Karpas-422 (cell line): ENCODE results near the gene OR5H1. TPM values are rescaled to one million over a fixed set of nuclear protein-coding genes. Genes with fewer than 3 reads are reported as not detected.

Source experiments
- DNase-seq: peaks from one replicate; pipeline ENCODE4 v3.0.0-alpha.2; 2015
- H2AFZ ChIP-seq: fragments of 200-600 bp; sonication (generic); 2 replicates; pipeline ENCODE4 v1.6.1; 2014; ENCODE audit warnings: antibody characterized with exemption, low read length, mixed read lengths
- H3K27ac ChIP-seq: fragments of 200-600 bp; sonication (generic); 2 replicates; pipeline ENCODE4 v1.5.1; 2014; ENCODE audit warnings: mild to moderate bottlenecking, low read length, moderate library complexity
- H3K27me3 ChIP-seq: fragments of 200-600 bp; sonication (generic); 2 replicates; pipeline ENCODE4 v1.6.1; 2014; ENCODE audit warnings: low read length, mixed read lengths
- H3K36me3 ChIP-seq: fragments of 200-600 bp; sonication (generic); 2 replicates; pipeline ENCODE4 v1.6.1; 2014; ENCODE audit warnings: low read length, mixed read lengths; ENCODE audit not compliant: insufficient read depth
- H3K4me1 ChIP-seq: fragments of 200-600 bp; sonication (generic); 2 replicates; pipeline ENCODE4 v1.6.1; 2014; ENCODE audit warnings: mild to moderate bottlenecking, low read length, mixed read lengths
- H3K4me2 ChIP-seq: fragments of 200-600 bp; sonication (generic); 2 replicates; pipeline ENCODE4 v1.6.1; 2014; ENCODE audit warnings: low read length, low read depth, mild to moderate bottlenecking; ENCODE audit not compliant: poor library complexity, severe bottlenecking
- H3K4me3 ChIP-seq: fragments of 200-600 bp; sonication (generic); 2 replicates; pipeline ENCODE4 v1.5.1; 2014; ENCODE audit warnings: mild to moderate bottlenecking, antibody characterized with exemption, low read length, mixed read lengths
- H3K79me2 ChIP-seq: fragments of 200-600 bp; sonication (generic); 2 replicates; pipeline ENCODE4 v1.6.1; 2014; ENCODE audit warnings: mild to moderate bottlenecking, low read length, mixed read lengths
- H3K9ac ChIP-seq: fragments of 200-600 bp; sonication (generic); 2 replicates; pipeline ENCODE4 v1.6.0; 2014; ENCODE audit warnings: low read length
- H3K9me2 ChIP-seq: fragments of 200-600 bp; sonication (generic), shearing (Covaris generic); replicated peaks from 2 replicates; pipeline ENCODE4 v1.6.0; 2014; ENCODE audit warnings: mild to moderate bottlenecking, low read length, moderate library complexity; ENCODE audit not compliant: insufficient read depth
- H3K9me3 ChIP-seq: fragments of 300-700, 200-600 bp; sonication (generic); 2 replicates; pipeline ENCODE4 v1.6.1; 2014; ENCODE audit warnings: low read length, mixed read lengths
- H4K20me1 ChIP-seq: fragments of 200-600 bp; sonication (generic); 2 replicates; pipeline ENCODE4 v1.6.1; 2014; ENCODE audit warnings: mild to moderate bottlenecking, antibody characterized with exemption, low read length, low read depth; ENCODE audit not compliant: insufficient read depth
- total RNA-seq: library from RNA; depleted of rRNA; stranded (reverse); fragments of >200 nt; shearing (Covaris generic); gene quantifications from 2 replicates; pipeline ENCODE4 v1.2.3, GENCODE V29; 2014; ENCODE audit warnings: low replicate concordance; rRNA removed

The OR5H1 gene
- not detected in 2 replicates for total RNA-seq

GRCh38 chr3:98130421-98130820 lies at the start of gene OR5H1:
Gene OR5H1, plus strand, starts transcription at chr3:98130721. Its CDS starts 1,977 bp downstream, at chr3:98132698.
- H3K9me2 ChIP-seq: no peaks in the 10 kb centered on the region
- H2AFZ ChIP-seq: no peak within 1 kb of the TSS
- no peaks in the 10 kb centered on the region for H3K79me2 ChIP-seq
- H3K36me3 ChIP-seq: no peaks in the 10 kb centered on the region
- no peaks in the 10 kb centered on the region for H4K20me1 ChIP-seq
- H3K4me3 ChIP-seq: no peak within 1 kb of the TSS
- no peak within 1 kb of the TSS for H3K9ac ChIP-seq
- DNase-seq: no peak
- H3K4me2 ChIP-seq: no peak within 1 kb of the TSS
- H3K27ac ChIP-seq: no peak within 1 kb of the TSS
- H3K9me3 ChIP-seq: no peaks in the 10 kb centered on the region
- H3K4me1 ChIP-seq: no peaks in the 10 kb centered on the region
- H3K27me3 ChIP-seq: no peaks in the 10 kb centered on the region

- no peaks in the 10 kb centered on the region for H3K36me3 ChIP-seq
- H3K4me1 ChIP-seq: no peaks in the 10 kb centered on the region
- H3K9me2 ChIP-seq: no peaks in the 10 kb centered on the region
- no peak within 1 kb of the TSS for H3K4me3 ChIP-seq
- H3K4me2 ChIP-seq: no peak within 1 kb of the TSS
- H4K20me1 ChIP-seq: no peaks in the 10 kb centered on the region
- no peaks in the 10 kb centered on the region for H3K79me2 ChIP-seq
- no peak within 1 kb of the TSS for H2AFZ ChIP-seq
- no peak within 1 kb of the TSS for H3K27ac ChIP-seq
- DNase-seq: no peak
- H3K27me3 ChIP-seq: no peaks in the 10 kb centered on the region
- no peaks in the 10 kb centered on the region for H3K9me3 ChIP-seq
- H3K9ac ChIP-seq: no peak within 1 kb of the TSS
Observed at GRCh38 chr3:98086873-98087272, 43.6 kb upstream of the OR5H1 start, which contains the start of gene OR5AC2. Gene OR5AC2, plus strand, starts transcription at chr3:98087173. Its CDS starts 0 bp downstream, at chr3:98087173.

GRCh38 chr3:98095882-98096281 lies 34.6 kb upstream of the OR5H1 start:
- H3K9me2 ChIP-seq: no peaks in the 10 kb centered on the region
- H3K4me2 ChIP-seq: no peak overlapping the region
- H3K4me3 ChIP-seq: no peak overlapping the region
- H3K27me3 ChIP-seq: no peaks in the 10 kb centered on the region
- H4K20me1 ChIP-seq: no peaks in the 10 kb centered on the region
- H3K27ac ChIP-seq: no peak overlapping the region
- DNase-seq: no peak
- H3K9ac ChIP-seq: no peak overlapping the region
- no peak overlapping the region for H2AFZ ChIP-seq
- no peaks in the 10 kb centered on the region for H3K36me3 ChIP-seq
- no peaks in the 10 kb centered on the region for H3K9me3 ChIP-seq
- no peaks in the 10 kb centered on the region for H3K79me2 ChIP-seq
- no peaks in the 10 kb centered on the region for H3K4me1 ChIP-seq

GRCh38 chr3:98099848-98100247 lies 30.7 kb upstream of the OR5H1 start:
- no peaks in the 10 kb centered on the region for H3K9me2 ChIP-seq
- no peak for DNase-seq
- H3K79me2 ChIP-seq: no peaks in the 10 kb centered on the region
- H3K9me3 ChIP-seq: no peaks in the 10 kb centered on the region
- no peaks in the 10 kb centered on the region for H3K4me1 ChIP-seq
- H3K27me3 ChIP-seq: no peaks in the 10 kb centered on the region
- no peak overlapping the region for H2AFZ ChIP-seq
- no peaks in the 10 kb centered on the region for H4K20me1 ChIP-seq
- H3K27ac ChIP-seq: no peak overlapping the region
- H3K9ac ChIP-seq: no peak overlapping the region
- no peak overlapping the region for H3K4me3 ChIP-seq
- no peaks in the 10 kb centered on the region for H3K36me3 ChIP-seq
- H3K4me2 ChIP-seq: no peak overlapping the region

- no peaks in the 10 kb centered on the region for H3K4me1 ChIP-seq
- no peak overlapping the region for H3K4me3 ChIP-seq
- no peaks in the 10 kb centered on the region for H3K9me2 ChIP-seq
- H3K79me2 ChIP-seq: no peaks in the 10 kb centered on the region
- no peaks in the 10 kb centered on the region for H3K27me3 ChIP-seq
- H3K4me2 ChIP-seq: no peak overlapping the region
- no peak overlapping the region for H2AFZ ChIP-seq
- no peak for DNase-seq
- no peak overlapping the region for H3K27ac ChIP-seq
- H4K20me1 ChIP-seq: no peaks in the 10 kb centered on the region
- no peak overlapping the region for H3K9ac ChIP-seq
- no peaks in the 10 kb centered on the region; the same call in 1 of the 2 replicates for H3K9me3 ChIP-seq
- no peaks in the 10 kb centered on the region for H3K36me3 ChIP-seq
Observed at GRCh38 chr3:98108162-98108561, 22.4 kb upstream of the OR5H1 start.

- H4K20me1 ChIP-seq: no peaks in the 10 kb centered on the region
- no peak overlapping the region for H3K4me3 ChIP-seq
- no peak overlapping the region for H3K4me2 ChIP-seq
- H3K27ac ChIP-seq: no peak overlapping the region
- DNase-seq: no peak
- no peaks in the 10 kb centered on the region for H3K4me1 ChIP-seq
- H3K9ac ChIP-seq: no peak overlapping the region
- no peaks in the 10 kb centered on the region for H3K9me2 ChIP-seq
- H3K9me3 ChIP-seq: no peaks in the 10 kb centered on the region; the same call in 1 of the 2 replicates
- no peak overlapping the region for H2AFZ ChIP-seq
- no peaks in the 10 kb centered on the region for H3K36me3 ChIP-seq
- no peaks in the 10 kb centered on the region for H3K79me2 ChIP-seq
- H3K27me3 ChIP-seq: no peaks in the 10 kb centered on the region
Observed at GRCh38 chr3:98109807-98110549, 20.5 kb upstream of the OR5H1 start.

GRCh38 chr3:98110550-98110908 lies 20.0 kb upstream of the OR5H1 start:
- no peak overlapping the region for H2AFZ ChIP-seq
- H3K9me2 ChIP-seq: no peaks in the 10 kb centered on the region
- no peaks in the 10 kb centered on the region for H4K20me1 ChIP-seq
- no peak overlapping the region for H3K4me3 ChIP-seq
- H3K27ac ChIP-seq: no peak overlapping the region
- no peaks in the 10 kb centered on the region for H3K4me1 ChIP-seq
- no peaks in the 10 kb centered on the region for H3K79me2 ChIP-seq
- H3K4me2 ChIP-seq: no peak overlapping the region
- H3K36me3 ChIP-seq: no peaks in the 10 kb centered on the region
- no peak for DNase-seq
- no peaks in the 10 kb centered on the region; the same call in 1 of the 2 replicates for H3K9me3 ChIP-seq
- H3K9ac ChIP-seq: no peak overlapping the region
- H3K27me3 ChIP-seq: no peaks in the 10 kb centered on the region

GRCh38 chr3:98114264-98114663 lies 16.3 kb upstream of the OR5H1 start:
- Histone ChIP-seq H3K4me3 (no peak overlapping the region), H3K9me2 (no peaks in the 10 kb centered on the region), H3K27me3 (no peaks in the 10 kb centered on the region), H3K9me3 (no peaks in the 10 kb centered on the region; the same call in 1 of the 2 replicates), H2AFZ (no peak overlapping the region), H3K4me2 (no peak overlapping the region), H3K79me2 (no peaks in the 10 kb centered on the region), H4K20me1 (no peaks in the 10 kb centered on the region), H3K9ac (no peak overlapping the region), H3K4me1 (no peaks in the 10 kb centered on the region), H3K27ac (no peak overlapping the region), H3K36me3 (no peaks in the 10 kb centered on the region)
- DNase-seq: no peak
